Tibial artery (tissue), 4 donors: ENCODE measurements around the gene GBE1.

Experiments used
- DNase-seq, 2 donors: peaks; one replicate each; pipeline ENCODE4 v3.0.0-alpha.2; 2019
- H3K27ac ChIP-seq, 2 donors: fragments of 200-600 bp; sonication (generic) in 1 of 2; 1 replicate in 1 of 2; 2 replicates in 1 of 2; pipeline ENCODE4 v1.5.1; 2018 to 2019; ENCODE audit warnings: mild to moderate bottlenecking in 1 of 2
- H3K27me3 ChIP-seq, 2 donors: fragments of 200-600 bp; sonication (generic) in 1 of 2; one replicate each; pipeline versions ENCODE4 v1.5.1 to v1.6.0; 2016 to 2019
- H3K36me3 ChIP-seq, 3 donors: fragments of 200-600 bp; sonication (generic) in 2 of 3; one replicate each; pipeline ENCODE4 v1.5.1; 2016 to 2019; ENCODE audit warnings: mild to moderate bottlenecking in 2 of 3
- H3K4me1 ChIP-seq, 4 donors: fragments of 200-600 bp; sonication (generic) in 2 of 4; 1 replicate in 3 of 4; 2 replicates in 1 of 4; pipeline ENCODE4 v1.5.1; 2016 to 2019
- H3K4me3 ChIP-seq, 2 donors: fragments of 200-600 bp; sonication (generic) in 1 of 2; 1 replicate in 1 of 2; 2 replicates in 1 of 2; pipeline ENCODE4 v1.5.1; 2018 to 2019; ENCODE audit warnings: mild to moderate bottlenecking in 2 of 2
- H3K9me3 ChIP-seq, 3 donors: fragments of 200-600 bp; sonication (generic) in 1 of 3; one replicate each; pipeline ENCODE4 v1.5.1; 2016 to 2019
- CTCF ChIP-seq, 2 experiments: fragments of 200-600 bp in 1 of 2; fragments of 450-650 bp in 1 of 2; IDR thresholded peaks; one replicate each; pipeline ENCODE4 v1.5.1; 2017 to 2019; ENCODE audit warnings: antibody characterized with exemption in 2 of 2, mild to moderate bottlenecking in 1 of 2, moderate library complexity in 1 of 2
- intact Hi-C: fragments of 100-400 bp; cut with DNase I; formaldehyde crosslinking; loops from one replicate; pipeline ENCODE4 v1.15.0; 2023; ENCODE audit warnings: low total_unique reads

GBE1 gene

GRCh38 chr3:81622395-81622794, 139.1 kb downstream of the GBE1 start:
- no peaks in the 10 kb centered on the region for H3K9me3 ChIP-seq
- no peaks in the 10 kb centered on the region for H3K27me3 ChIP-seq
- no peaks in the 10 kb centered on the region for H3K36me3 ChIP-seq
- no peak overlapping the region for H3K27ac ChIP-seq
- TF ChIP-seq CTCF (IDR thresholded peaks at IDR 0.05), result no peak
- H3K4me3 ChIP-seq, result no peak overlapping the region
- intact Hi-C loops, result no loop called here
- peaks cover 0 to 30% (median 0%) of the 10 kb centered on the region in 4 donors for H3K4me1 ChIP-seq
- DNase-seq, result no peak

GRCh38 chr3:81621277-81621676, 140.2 kb downstream of the GBE1 start:
- no peak for DNase-seq
- H3K4me1 ChIP-seq, result peaks cover 0 to 30% (median 0%) of the 10 kb centered on the region in 4 donors
- H3K27me3 ChIP-seq, result no peaks in the 10 kb centered on the region
- intact Hi-C loops, result no loop called here
- H3K27ac ChIP-seq, result no peak overlapping the region
- H3K36me3 ChIP-seq, result no peaks in the 10 kb centered on the region
- no peaks in the 10 kb centered on the region for H3K9me3 ChIP-seq
- no peak for TF ChIP-seq CTCF (IDR thresholded peaks at IDR 0.05)
- H3K4me3 ChIP-seq, result no peak overlapping the region

- TF ChIP-seq CTCF (IDR thresholded peaks at IDR 0.05), result no peak
- H3K27ac ChIP-seq, result no peak overlapping the region
- intact Hi-C loops, result no loop called here
- peaks cover 0 to 29% (median 0%) of the 10 kb centered on the region in 4 donors for H3K4me1 ChIP-seq
- no peaks in the 10 kb centered on the region for H3K27me3 ChIP-seq
- no peak overlapping the region for H3K4me3 ChIP-seq
- H3K9me3 ChIP-seq, result no peaks in the 10 kb centered on the region
- H3K36me3 ChIP-seq, result peaks cover 0 to under 1% (median 0%) of the 10 kb centered on the region in 3 donors
- DNase-seq, result no peak
Observed at GRCh38 chr3:81620849-81621248, 140.6 kb downstream of the GBE1 start.

- peaks cover 0 to 16% (median 3%) of the 10 kb centered on the region in 3 donors for H3K36me3 ChIP-seq
- no peak overlapping the region for H3K27ac ChIP-seq
- no peak for DNase-seq
- no peak overlapping the region for H3K4me3 ChIP-seq
- intact Hi-C loops, result no loop called here
- H3K4me1 ChIP-seq, result no peaks in the 10 kb centered on the region
- H3K9me3 ChIP-seq, result no peaks in the 10 kb centered on the region
- no peak for TF ChIP-seq CTCF (IDR thresholded peaks at IDR 0.05)
- no peaks in the 10 kb centered on the region for H3K27me3 ChIP-seq
Observed at GRCh38 chr3:81612768-81613167, 148.7 kb downstream of the GBE1 start.

- Histone ChIP-seq H3K27ac (no peak overlapping the region), H3K4me3 (no peak overlapping the region), H3K9me3 (no peaks in the 10 kb centered on the region), H3K4me1 (no peaks in the 10 kb centered on the region), H3K27me3 (no peaks in the 10 kb centered on the region), H3K36me3 (peaks cover 0 to 7% (median 6%) of the 10 kb centered on the region in 3 donors)
- intact Hi-C loops, result no loop called here
- DNase-seq, result no peak
- no peak for TF ChIP-seq CTCF (IDR thresholded peaks at IDR 0.05)
Observed at GRCh38 chr3:81602781-81603180, 158.7 kb downstream of the GBE1 start.

GRCh38 chr3:81601707-81602305, 159.6 kb downstream of the GBE1 start:
- DNase-seq, result no peak
- Histone ChIP-seq H3K4me1 (no peaks in the 10 kb centered on the region), H3K9me3 (no peaks in the 10 kb centered on the region), H3K27me3 (no peaks in the 10 kb centered on the region), H3K4me3 (no peak overlapping the region), H3K27ac (no peak overlapping the region), H3K36me3 (peaks cover 0 to under 1% (median 0%) of the 10 kb centered on the region in 3 donors)
- TF ChIP-seq CTCF (IDR thresholded peaks at IDR 0.05), result no peak
- intact Hi-C loops, result no loop called here
